DOHH2 (cell line): ENCODE measurements around the gene RBM20.

Experiments
- EZH2phosphoT487 ChIP-seq: fragments of 200-600 bp; sonication (generic); IDR thresholded peaks from 2 replicates; pipeline ENCODE4 v1.6.1; 2017; ENCODE audit warnings: borderline replicate concordance, mild to moderate bottlenecking, antibody characterized with exemption, low read length, moderate library complexity, mixed read lengths
- TF ChIP-seq, protein P1 (sequence below): fragments of 200-600 bp; sonication (generic); IDR thresholded peaks from one replicate; pipeline ENCODE4 v1.5.1; 2014; ENCODE audit warnings: antibody characterized with exemption, mild to moderate bottlenecking, low read depth, low read length; ENCODE audit not compliant: poor library complexity, severe bottlenecking

DNA sequence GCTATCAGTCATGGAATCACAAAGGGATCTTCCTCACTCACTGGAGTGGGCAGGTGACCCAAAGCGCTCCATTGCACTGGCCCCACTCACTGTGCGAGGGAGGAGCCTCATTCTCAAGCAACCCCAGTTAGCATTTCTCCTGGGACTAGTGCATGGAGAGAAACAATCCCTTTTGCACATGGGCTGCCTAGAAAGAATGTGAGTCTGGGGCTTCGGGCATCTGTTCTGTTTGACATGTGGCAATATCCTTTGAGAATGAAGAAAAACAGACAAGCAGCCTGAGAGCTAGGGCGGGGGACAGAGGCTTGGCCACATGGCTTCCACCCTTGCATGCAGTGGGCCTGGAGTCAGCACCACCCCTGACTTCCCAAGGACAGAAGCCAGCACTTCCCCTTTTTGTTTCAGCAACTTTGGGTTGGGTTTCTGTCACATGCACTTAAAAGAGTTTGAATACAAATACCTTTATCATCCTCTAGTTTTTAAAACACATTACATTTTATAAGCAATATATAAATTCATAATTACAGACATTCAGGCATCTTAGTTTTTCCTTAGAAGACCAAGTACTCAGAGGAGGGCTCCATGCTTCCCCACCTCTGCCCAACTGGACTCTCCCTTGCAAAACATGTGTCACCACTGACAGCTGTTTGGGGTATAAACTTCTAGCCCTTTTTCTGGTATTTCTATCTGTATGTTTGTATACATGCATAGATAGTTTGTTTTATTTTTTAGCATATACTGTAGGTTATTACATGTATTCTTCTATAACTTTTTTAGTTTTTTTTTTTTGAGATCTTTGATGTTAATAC, 73.8 kb downstream of the RBM20 start:
- TF ChIP-seq, protein P1, sequence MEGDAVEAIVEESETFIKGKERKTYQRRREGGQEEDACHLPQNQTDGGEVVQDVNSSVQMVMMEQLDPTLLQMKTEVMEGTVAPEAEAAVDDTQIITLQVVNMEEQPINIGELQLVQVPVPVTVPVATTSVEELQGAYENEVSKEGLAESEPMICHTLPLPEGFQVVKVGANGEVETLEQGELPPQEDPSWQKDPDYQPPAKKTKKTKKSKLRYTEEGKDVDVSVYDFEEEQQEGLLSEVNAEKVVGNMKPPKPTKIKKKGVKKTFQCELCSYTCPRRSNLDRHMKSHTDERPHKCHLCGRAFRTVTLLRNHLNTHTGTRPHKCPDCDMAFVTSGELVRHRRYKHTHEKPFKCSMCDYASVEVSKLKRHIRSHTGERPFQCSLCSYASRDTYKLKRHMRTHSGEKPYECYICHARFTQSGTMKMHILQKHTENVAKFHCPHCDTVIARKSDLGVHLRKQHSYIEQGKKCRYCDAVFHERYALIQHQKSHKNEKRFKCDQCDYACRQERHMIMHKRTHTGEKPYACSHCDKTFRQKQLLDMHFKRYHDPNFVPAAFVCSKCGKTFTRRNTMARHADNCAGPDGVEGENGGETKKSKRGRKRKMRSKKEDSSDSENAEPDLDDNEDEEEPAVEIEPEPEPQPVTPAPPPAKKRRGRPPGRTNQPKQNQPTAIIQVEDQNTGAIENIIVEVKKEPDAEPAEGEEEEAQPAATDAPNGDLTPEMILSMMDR, result no peak
- TF ChIP-seq EZH2phosphoT487, result no peak
